GM12892 (cell line): ENCODE results near the gene ATP5ME.

ENCODE experiments used
- POLR2A ChIP-seq: IDR thresholded peaks from 2 replicates; pipeline ENCODE4 v1.6.1; 2011; ENCODE audit warnings: low read depth, low read length, control low read depth
- POLR2AphosphoS5 ChIP-seq: IDR thresholded peaks from 2 replicates; pipeline ENCODE4 v1.6.1; 2011; ENCODE audit warnings: low read depth, low read length, control low read depth

DNA sequence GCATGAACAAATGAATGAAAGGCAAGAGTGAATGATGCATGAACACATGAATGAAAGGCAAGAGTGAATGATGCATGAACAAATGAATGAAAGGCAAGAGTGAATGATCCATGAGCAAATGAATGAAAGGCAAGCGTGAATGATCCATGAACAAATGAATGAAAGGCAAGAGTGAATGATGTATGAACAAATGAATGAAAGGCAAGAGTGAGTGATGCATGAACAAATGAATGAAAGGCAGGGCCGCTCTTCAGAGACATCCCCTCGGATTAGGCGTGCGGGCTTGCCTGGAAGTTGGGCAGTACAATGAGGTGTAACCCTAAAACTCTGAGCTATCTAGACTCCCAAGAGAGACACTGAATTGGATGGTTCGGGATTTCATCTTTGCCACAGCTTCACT is 35.3 kb upstream of the ATP5ME start:
- no peak for TF ChIP-seq POLR2AphosphoS5
- TF ChIP-seq POLR2A: no peak
